Measurements from ENCODE around the gene UGT3A1.

The UGT3A1 gene

DNA sequence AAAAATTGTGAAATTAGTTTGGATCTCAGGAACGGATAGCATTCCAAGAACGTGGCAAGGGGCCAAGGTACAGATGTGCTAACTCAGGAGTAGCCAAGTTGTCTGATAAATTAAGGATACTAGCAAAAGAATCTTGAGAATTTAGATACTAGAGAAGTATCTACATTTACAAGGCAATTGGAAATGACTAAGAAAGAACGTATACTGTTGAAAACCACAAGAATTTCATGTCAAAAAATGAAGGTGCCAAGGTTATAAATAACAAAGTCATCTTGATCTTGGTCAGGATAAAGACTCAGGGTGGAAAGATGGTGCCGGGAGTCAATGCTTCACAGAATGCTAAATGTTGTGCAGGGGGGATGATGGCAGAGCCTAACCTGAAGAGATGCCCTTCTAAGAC, 72.0 kb downstream of the UGT3A1 start:
- in situ Hi-C loops (cut with MboI; ENCODE audit: low sequenced_read_pairs), result loop anchor here (25.0 kb wide), 1 partner anchor 257 kb away; no protein-coding TSS in a partner anchor

DNA sequence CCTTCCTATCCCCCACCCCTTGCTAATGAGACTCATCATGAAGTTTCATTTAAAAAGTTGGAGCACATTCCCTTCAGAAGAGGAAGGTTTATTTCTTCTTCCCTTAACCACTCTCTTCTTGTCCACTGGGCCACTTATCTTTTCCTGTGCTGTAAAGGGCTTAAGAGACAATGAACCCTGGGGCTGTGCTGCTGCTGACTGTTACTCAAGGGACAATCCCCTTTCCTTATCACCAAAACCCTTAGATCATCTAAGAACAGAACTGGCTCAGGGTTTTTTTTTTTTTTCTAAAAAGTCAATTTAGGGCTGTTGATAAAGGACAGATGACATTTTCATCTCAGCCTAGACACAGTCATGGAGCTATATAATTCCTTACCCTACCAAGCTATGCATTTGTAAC, 82.4 kb downstream of the UGT3A1 start:
- in situ Hi-C loops (cut with MboI; ENCODE audit: low sequenced_read_pairs), result loop anchor here (25.0 kb wide), 1 partner anchor 247 kb away; no protein-coding TSS in a partner anchor

DNA sequence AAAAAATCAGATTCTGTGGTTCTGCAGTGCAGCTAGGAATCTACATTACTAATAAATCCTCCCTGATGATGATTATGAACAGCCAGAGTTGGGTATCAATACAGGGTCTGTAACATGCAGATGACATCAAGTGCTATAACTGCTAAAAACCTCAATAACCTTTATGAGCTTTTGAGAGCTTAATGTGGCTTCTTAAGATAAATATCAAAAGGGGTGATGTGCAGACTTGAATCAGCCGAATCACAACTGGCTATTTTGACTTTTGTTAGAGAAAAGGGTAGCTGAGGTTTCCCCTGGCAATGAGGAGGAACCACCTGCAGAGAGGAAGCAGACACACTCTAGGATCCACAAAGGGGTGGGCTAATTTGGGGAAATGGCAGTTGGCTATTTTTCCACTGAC, 83.0 kb downstream of the UGT3A1 start:
- in situ Hi-C loops (cut with MboI; ENCODE audit: low sequenced_read_pairs), result loop anchor here (25.0 kb wide), 1 partner anchor 246 kb away; no protein-coding TSS in a partner anchor

DNA sequence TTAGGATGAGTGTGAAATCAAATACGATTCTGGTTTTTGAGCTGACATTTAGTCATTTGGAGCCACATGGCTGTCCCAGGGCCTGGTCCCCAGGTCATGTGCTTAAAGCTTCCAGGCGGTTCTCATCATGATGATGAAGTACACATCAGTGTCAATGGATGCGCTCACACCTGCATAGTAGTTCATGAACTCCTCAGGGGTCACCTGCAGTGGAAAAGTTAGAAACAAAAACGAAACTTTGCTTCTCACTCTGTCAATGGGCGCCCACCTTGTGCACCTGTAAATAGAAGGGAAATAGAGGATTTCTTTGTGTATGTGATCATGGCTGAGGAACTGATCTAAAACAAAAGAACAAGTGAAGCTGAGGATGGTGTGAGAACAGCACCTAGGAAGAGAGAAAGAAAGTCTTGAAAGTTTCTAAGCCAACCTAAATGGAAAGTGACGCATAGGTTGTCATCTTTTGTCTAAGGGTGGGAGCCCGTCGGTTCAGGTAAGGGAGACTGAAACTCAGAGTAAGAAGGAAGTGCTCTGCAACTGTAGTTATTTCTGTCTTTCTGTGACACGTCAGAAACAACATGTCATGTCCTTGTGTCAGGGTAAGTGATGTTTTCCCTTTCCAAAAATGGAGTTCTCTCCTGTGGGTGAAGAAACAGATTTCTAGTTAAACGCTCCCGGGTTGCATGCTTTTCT, 86.6 kb downstream of the UGT3A1 start:
- in situ Hi-C loops (cut with MboI; ENCODE audit: low sequenced_read_pairs), result loop anchor here (25.0 kb wide), 1 partner anchor 242 kb away; no protein-coding TSS in a partner anchor

DNA sequence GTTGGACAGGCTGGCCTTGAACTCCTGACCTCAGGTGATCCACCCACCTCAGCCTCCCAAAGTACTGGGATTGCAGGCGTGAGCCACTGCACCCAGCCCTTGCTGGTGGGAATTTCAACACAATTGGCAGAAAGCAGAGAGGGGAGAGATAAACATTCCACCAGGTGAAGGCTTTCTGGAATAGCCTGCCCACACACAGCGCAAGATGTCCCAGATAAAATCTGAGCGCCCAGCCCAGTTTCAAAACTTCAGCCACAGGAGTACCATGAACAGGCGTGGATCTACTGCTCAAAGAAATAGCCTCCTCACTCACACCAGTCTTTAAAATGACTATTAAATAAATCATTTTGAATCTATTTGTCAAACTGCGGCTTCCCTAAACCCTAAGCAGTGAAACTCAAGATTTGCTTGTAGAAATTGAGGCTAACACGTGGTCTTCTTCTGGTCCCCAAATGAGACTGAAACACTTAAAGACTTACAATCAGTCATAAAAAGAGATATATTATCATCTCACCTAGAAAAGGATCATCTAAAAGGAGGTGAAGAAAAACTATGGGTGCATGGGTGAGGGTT, 87.5 kb downstream of the UGT3A1 start:
- in situ Hi-C loops (cut with MboI; ENCODE audit: low sequenced_read_pairs), result loop anchor here (25.0 kb wide), 1 partner anchor 241 kb away; no protein-coding TSS in a partner anchor

DNA sequence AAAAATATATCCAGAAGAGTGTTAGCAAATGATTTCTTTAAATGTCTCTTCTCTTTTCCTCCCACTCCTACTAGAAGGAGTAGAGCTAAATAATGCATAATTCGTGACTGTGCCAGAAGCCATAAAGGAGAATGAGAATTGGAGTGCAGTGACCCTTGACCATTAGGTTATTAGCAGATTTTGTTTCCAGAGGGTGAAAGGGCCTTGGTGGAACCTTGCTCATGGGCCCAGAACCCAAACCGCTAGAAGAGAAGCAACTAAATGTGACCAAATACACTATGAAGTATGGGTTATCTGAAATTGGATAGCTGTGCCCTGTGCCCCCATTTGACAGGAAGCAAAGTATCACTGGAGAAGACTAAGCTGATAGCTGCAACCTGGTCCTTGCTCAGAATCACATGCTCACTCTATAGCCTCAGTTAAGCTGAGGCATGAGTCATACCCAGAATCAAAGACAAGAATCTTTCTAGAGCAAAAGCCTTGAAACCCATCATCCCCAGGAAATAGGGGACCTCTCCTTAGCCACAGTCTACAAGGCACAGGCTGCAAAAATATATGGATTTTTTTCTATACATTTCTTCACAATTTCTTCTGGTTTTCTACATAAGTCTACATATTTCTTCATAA, 89.0 kb downstream of the UGT3A1 start:
- in situ Hi-C loops (cut with MboI; ENCODE audit: low sequenced_read_pairs), result loop anchor here (25.0 kb wide), 1 partner anchor 240 kb away; no protein-coding TSS in a partner anchor

Measured in HL-60/S4 treated with phorbol 12-myristate 13-acetate at 8.2 ng/mL for 4 days and 3 days (cell line).